ENCODE data around the gene ANTXRL.

GRCh38 chr10:46292573-46293023 is 5.8 kb downstream of the ANTXRL start:
- TF ChIP-seq CTCF (IDR thresholded peaks at IDR 0.05) = no peak
- no peak for TF ChIP-seq POLR2AphosphoS5 (IDR thresholded peaks at IDR 0.05; ENCODE audit: low read depth, low read length)
- no peak for TF ChIP-seq REST (IDR thresholded peaks at IDR 0.05; ENCODE audit: insufficient read depth in 1 of 2, low read depth in 2 of 2, low read length in 1 of 2)
